Measurements from ENCODE around the gene MGAT5B. TPM values are rescaled to one million over a fixed set of nuclear protein-coding genes. Genes with fewer than 3 reads are reported as not detected.

MGAT5B gene
- total and polyA plus RNA-seq, 2 of the 13 experiments (the other 11 are each of a cell fraction or from before 2014, with no cell fraction given): 0.07 to 0.13 TPM

GRCh38 chr17:76907352-76907751, 39.1 kb downstream of the MGAT5B start:
- no peak for FAIRE-seq
- BruUV-seq (replicated peaks): no TSS peak
- TF ChIP-seq SETDB1 (CRISPR knock-in tag; IDR thresholded peaks at IDR 0.05; ENCODE audit: borderline replicate concordance) (no peak), CBFB (CRISPR knock-in tag; IDR thresholded peaks at IDR 0.05) (no peak), EEA1 (CRISPR knock-in tag; IDR thresholded peaks at IDR 0.05; ENCODE audit: borderline replicate concordance) (no peak), ZNF224 (CRISPR knock-in tag; IDR thresholded peaks at IDR 0.05) (no peak), ZNF605 (CRISPR knock-in tag; IDR thresholded peaks at IDR 0.05) (no peak), ZNF3 (CRISPR knock-in tag; IDR thresholded peaks at IDR 0.05) (no peak), REST (IDR thresholded peaks at IDR 0.05; ENCODE audit: borderline replicate concordance in 1 of 2, low read depth in 1 of 2, low read length in 2 of 2) (no peak), ZNF432 (CRISPR knock-in tag; IDR thresholded peaks at IDR 0.05; ENCODE audit: borderline replicate concordance) (no peak), ZNF546 (CRISPR knock-in tag; conservative IDR thresholded peaks at IDR 0.05) (no peak), ZFP41 (CRISPR knock-in tag; IDR thresholded peaks at IDR 0.05; ENCODE audit: borderline replicate concordance) (no peak), IKZF5 (CRISPR knock-in tag; IDR thresholded peaks at IDR 0.05) (no peak), MATR3 (CRISPR knock-in tag; IDR thresholded peaks at IDR 0.05) (no peak)
- TF ChIP-seq, protein P1, sequence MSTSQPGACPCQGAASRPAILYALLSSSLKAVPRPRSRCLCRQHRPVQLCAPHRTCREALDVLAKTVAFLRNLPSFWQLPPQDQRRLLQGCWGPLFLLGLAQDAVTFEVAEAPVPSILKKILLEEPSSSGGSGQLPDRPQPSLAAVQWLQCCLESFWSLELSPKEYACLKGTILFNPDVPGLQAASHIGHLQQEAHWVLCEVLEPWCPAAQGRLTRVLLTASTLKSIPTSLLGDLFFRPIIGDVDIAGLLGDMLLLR (CRISPR knock-in tag; IDR thresholded peaks at IDR 0.05): no peak
- TF ChIP-seq, protein P2, sequence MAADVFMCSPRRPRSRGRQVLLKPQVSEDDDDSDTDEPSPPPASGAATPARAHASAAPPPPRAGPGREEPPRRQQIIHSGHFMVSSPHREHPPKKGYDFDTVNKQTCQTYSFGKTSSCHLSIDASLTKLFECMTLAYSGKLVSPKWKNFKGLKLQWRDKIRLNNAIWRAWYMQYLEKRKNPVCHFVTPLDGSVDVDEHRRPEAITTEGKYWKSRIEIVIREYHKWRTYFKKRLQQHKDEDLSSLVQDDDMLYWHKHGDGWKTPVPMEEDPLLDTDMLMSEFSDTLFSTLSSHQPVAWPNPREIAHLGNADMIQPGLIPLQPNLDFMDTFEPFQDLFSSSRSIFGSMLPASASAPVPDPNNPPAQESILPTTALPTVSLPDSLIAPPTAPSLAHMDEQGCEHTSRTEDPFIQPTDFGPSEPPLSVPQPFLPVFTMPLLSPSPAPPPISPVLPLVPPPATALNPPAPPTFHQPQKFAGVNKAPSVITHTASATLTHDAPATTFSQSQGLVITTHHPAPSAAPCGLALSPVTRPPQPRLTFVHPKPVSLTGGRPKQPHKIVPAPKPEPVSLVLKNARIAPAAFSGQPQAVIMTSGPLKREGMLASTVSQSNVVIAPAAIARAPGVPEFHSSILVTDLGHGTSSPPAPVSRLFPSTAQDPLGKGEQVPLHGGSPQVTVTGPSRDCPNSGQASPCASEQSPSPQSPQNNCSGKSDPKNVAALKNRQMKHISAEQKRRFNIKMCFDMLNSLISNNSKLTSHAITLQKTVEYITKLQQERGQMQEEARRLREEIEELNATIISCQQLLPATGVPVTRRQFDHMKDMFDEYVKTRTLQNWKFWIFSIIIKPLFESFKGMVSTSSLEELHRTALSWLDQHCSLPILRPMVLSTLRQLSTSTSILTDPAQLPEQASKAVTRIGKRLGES (CRISPR knock-in tag; IDR thresholded peaks at IDR 0.05; ENCODE audit: borderline replicate concordance): no peak

More at GRCh38 chr17:76907352-76907751, 39.1 kb downstream of the MGAT5B start:
- CTCF ChIA-PET (ENCODE audit: low intra/inter-chr PET ratio, low total read pairs): no interaction called here
- Histone ChIP-seq H3K27ac (ENCODE audit: extremely low read length, insufficient read depth, low read length) (no peak overlapping the region), H3K27me3 (ENCODE audit: control insufficient read depth in 1 of 2, insufficient read depth in 2 of 2, low read length in 2 of 2) (peaks cover 17 to 75% of the 10 kb centered on the region in 2 experiments; a peak in 4 of 5 replicates), H3K4me2 (ENCODE audit: low read depth, low read length) (no peak overlapping the region), H3K4me1 (ENCODE audit: insufficient read depth, low read length) (no peaks in the 10 kb centered on the region), H4K20me1 (ENCODE audit: insufficient read depth, low read length) (peaks cover 15% of the 10 kb centered on the region; the same call in 1 of the 2 replicates), H3K9me3 (ENCODE audit: low read length) (no peaks in the 10 kb centered on the region), H2AFZ (ENCODE audit: low read length) (no peak overlapping the region), H3K4me3 (replicated peaks in 1 of 3; ENCODE audit: insufficient read depth in 1 of 3, low read depth in 2 of 3, low read length in 3 of 3) (no peak overlapping the region), H3K36me3 (replicated peaks in 1 of 2; ENCODE audit: control insufficient read depth in 1 of 2, insufficient read depth in 2 of 2, low read length in 2 of 2) (no peaks in the 10 kb centered on the region), H3K9ac (ENCODE audit: insufficient read depth, low read depth, low read length) (no peak overlapping the region), H3K79me2 (ENCODE audit: insufficient read depth, low read length) (no peaks in the 10 kb centered on the region)
- DNase-seq (ENCODE audit: low spot score) (no peak), ATAC-seq (no peak)
- 19% methylated on average over 3 of the region's 3 CpGs for WGBS (ENCODE audit: low lambda C conversion rate)
- POLR2A ChIA-PET: no interaction called here
- in situ Hi-C loops (cut with HindIII; ENCODE audit: extremely low pct_ligation_motif_present, low pct_unique_long_range_greater_than_20kb): no loop called here
- intact Hi-C loops (cut with micrococcal nuclease; ENCODE audit: unreplicated experiment): no loop called here

Measured in HepG2 (cell line).